IPS DF 4.7 (cell line): ENCODE measurements around the gene DUS1L.

Experiments
- DNase-seq: peaks from one replicate; pipeline ENCODE4 v3.0.0-alpha.2; 2013; ENCODE audit warnings: low spot score; ENCODE audit errors: extremely low read depth

The DUS1L gene

GRCh38 chr17:82065638-82066303 is at the start of gene DUS1L:
Gene DUS1L (minus strand): TSS chr17:82065804. CDS start chr17:82065059, 745 bp downstream.
- DNase-seq = no peak

DNA sequence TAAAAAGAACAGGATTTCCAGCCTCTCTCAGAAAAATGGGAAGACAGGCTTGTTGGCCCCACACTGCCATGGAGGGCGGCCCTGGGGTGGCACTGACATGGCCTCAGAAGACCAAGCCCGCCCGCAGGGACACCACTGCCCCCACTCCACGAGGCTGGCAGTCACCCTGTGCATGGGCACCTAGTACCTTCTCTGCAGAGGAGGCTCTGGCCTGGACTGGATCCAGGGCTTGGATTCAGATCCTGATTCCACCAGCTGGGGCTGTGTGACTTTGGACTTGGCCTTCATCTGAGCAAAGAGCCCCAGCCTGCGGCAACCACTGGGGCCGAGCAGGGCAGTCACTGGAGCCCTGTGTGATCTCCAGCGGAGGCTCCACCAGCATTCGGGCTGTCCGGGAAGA is 49.3 kb upstream of the DUS1L start:
- no peak for DNase-seq

DNA sequence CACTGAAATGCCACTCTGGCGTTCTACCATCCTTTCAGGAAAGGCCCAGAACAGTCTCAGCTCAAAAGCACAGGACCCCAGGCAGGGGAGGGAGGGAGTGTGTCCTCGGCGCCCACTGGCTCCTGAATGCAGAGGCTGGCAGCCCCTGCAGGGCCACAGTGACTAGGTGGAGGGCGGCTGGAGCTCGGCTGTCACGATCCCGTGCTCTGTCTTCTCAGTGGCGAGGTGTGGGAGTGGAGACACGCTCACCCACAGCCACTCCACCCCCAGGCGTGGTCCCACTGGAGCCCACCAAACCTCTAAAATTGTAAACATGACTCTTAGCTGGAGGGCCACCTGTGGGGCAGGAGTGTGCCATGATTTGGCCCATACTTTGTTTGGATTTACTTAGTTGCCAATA is 48.8 kb upstream of the DUS1L start:
- no peak for DNase-seq

GRCh38 chr17:82113941-82114340 is 48.3 kb upstream of the DUS1L start:
- DNase-seq = no peak

GRCh38 chr17:82113422-82113821 is 47.8 kb upstream of the DUS1L start:
- no peak for DNase-seq

GRCh38 chr17:82112914-82113311 is 47.3 kb upstream of the DUS1L start:
- no peak for DNase-seq

DNA sequence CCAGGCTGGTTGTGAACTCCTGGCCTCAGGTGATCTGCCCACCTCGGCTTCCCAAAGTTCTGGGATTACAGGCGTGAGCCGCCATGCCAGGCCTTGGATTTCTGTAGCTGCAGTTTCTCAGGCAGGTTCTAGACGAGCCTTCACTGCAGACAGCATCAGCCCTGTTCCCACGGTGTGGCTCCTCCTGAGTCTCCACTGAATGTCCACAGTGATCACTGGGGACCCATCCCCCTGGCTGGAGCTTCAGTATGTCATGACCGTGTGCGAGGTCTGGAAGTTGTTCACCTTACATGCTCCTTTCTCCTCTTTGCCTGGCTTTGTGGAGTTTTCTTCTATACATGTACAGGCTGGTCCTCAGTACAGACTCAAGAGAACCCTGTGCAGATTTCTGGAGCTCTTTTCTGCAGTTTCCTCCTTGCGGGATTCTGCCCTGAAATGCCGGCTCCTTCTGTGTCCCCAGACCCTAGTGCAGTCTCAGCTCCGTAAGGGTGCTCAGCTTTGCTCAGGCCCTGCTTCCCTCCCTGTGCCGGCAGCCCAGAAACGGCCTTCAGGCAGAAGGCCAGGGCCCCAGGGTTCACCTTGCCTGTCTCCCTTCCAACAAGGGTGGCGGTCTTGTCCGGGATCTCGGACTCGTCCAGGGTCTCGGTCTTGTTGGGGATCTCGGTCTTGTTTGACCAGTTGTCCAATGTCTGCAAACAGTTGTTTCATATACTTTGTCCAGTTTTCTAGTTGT is 46.7 kb upstream of the DUS1L start:
- no peak for DNase-seq

GRCh38 chr17:82110298-82110697 is 44.7 kb upstream of the DUS1L start:
- DNase-seq = no peak

DNA sequence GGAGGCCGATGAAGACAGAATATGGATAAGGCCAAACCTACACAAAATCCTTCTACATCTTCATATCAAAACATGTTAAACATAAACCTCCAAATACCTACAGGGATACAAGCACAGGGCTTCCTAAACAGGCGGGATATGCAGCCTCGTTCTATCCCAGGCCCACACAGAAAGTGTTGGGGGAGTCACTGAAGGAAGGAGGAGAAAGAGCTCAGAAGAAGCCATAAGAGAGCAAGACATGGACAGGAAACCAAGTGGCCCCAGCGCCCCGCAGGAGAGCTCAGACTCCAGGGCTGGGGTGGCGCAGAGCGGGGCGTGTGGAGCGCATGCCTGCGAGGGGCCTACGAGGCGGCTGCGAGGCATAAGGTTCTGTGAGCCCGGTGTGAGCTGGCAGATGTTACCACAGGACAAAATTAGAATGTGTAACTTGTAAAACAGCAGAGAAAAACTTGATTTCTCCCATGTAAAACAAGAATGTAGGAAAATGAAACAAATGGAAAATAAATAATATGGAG is 43.4 kb upstream of the DUS1L start:
- no peak for DNase-seq

GRCh38 chr17:82108496-82108945 is 42.9 kb upstream of the DUS1L start:
- no peak for DNase-seq

GRCh38 chr17:82108038-82108437 is 42.4 kb upstream of the DUS1L start:
- no peak for DNase-seq

DNA sequence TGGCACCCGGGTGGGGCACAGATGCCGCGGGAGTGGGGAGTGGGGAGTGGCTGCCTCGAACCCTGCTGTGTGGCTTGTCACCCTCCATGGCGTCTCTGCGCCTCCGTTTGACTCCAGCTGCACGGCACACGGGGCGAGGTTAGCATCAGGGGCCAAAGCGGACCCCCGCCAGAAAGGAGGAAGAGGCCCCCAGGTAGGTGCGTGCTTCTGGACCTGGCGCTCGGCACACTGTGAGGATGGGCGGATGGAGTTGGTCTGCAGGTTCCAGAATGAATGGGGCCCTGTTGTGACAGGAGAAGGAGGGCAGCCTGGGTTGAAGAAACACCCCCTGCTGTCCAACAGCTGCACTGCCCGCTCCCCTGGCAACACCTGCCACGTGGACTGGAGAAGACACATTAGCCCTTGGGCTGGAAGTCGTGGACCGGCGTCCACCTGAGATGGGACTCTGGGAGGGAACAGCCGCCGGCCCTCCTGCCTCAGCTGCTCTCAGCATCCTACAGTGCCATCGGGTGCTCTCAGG is 41.8 kb upstream of the DUS1L start:
- no peak for DNase-seq

- no peak for DNase-seq
Observed at GRCh38 chr17:82106688-82107305, 41.2 kb upstream of the DUS1L start.

- no peak for DNase-seq
Observed at GRCh38 chr17:82105882-82106687, 40.5 kb upstream of the DUS1L start.

DNA sequence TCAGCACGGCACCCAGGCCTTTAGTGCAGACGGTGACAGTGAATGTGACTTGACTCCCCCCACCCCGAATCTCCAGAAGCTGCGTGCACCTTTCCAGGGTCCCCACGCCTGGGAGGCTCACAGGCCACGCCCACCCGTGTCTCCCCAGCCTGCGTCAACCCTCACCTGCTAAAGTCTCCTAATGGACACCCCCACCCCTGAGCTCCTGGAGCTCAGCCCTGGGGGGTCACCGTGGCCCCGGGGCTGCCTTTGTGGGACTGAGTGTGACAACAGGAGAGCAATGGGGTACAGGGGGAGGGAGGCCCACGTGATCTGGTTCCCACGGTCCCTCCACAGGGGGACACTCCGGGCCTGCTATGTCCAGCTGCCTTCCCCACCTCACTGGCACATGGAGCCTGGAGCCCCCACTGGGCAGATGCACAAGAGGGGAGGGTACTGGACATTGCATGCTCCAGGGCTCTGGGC is 39.8 kb upstream of the DUS1L start:
- DNase-seq = no peak

- no peak for DNase-seq
Observed at GRCh38 chr17:82104797-82105416, 39.3 kb upstream of the DUS1L start.

DNA sequence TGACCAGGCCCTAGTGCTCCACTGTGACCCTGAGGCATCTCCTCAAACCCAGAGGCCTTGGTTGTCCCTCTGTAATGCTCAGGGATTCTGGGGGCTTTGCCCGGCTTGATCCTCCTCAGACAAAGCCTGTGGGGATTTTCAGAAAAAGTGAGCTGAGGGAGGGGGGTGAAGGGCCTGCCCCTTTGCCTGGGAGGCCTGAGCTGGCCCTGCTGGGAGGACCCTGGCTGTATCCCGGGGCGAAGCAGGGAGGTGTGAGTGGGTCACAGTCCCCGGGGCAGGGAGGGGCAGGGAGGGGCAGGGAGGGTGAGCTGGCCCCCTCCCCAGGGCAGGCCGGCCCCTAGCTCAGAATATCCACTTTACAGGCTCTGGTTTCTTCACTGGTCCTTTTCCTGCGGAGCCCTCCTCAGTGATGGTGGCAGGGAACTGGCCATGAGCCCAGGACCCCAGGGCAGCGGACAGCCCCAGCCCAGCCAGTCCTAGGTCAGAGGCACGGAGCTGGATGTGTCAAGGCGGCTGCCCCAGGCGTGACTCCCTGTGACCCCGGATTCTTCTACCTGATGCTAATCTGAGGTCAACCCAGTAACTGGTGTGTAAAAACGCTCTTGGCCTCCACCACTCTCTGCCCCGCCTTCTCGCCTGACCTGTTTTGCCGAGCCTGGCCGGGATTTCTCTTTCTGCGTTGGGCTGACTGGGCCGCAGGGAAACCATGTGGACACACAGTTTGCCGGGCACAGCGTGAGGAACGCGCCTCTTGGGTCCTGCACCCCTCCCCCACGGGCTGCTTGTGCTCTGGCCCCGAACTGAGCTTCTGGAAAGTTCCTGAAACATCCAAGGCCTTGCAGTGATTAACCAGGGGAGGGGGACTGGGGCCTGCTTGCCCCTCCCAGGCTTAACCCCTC is 38.2 kb upstream of the DUS1L start:
- DNase-seq = no peak

DNA sequence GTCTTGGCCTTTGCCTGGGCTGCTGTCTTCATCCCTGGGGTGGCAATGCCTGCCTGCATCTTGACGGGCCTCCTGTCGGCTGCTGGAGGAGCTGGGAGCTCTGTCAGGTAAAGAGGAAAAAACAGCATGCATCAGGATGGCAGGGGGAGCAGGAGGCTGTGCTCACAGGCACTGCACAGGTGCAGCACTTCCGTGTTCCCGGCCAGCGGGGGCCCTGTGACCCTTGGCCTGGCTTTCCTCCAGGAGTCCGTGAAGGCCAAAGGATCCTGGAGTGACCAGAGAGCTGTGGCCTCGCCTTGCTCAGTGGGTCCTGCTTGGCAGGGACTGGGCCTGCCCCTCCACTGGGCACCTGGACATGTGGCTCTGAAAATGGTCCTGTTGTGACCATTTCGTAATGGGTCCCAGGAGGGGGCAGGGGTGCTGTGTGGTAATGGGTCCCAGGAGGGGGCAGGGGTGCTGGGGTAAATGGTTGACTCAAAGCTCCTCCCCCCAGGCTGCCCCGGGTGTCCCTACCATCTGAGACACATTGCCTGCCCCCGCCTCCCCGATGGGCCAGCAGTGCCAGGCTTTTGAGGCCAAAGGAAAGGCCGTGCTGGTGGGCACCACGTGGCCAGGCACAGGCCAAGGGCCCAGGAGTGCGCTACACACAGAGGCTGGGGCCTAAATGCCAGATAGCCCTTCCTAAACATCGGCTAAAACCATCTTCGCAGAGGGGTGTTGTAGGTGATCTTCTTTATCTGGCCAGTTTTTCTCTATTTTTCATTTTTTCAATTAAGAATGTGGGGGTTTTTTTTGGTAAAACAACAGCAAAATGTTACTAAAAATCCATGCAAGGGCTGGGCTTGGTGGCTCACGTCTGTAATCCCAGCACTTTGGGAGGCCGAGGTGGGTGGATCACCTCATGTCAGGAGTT is 36.4 kb upstream of the DUS1L start:
- no peak for DNase-seq

- no peak for DNase-seq
Observed at GRCh38 chr17:82101301-82101715, 35.7 kb upstream of the DUS1L start.
